Measurements from ENCODE around the gene ITPKB.

DNA sequence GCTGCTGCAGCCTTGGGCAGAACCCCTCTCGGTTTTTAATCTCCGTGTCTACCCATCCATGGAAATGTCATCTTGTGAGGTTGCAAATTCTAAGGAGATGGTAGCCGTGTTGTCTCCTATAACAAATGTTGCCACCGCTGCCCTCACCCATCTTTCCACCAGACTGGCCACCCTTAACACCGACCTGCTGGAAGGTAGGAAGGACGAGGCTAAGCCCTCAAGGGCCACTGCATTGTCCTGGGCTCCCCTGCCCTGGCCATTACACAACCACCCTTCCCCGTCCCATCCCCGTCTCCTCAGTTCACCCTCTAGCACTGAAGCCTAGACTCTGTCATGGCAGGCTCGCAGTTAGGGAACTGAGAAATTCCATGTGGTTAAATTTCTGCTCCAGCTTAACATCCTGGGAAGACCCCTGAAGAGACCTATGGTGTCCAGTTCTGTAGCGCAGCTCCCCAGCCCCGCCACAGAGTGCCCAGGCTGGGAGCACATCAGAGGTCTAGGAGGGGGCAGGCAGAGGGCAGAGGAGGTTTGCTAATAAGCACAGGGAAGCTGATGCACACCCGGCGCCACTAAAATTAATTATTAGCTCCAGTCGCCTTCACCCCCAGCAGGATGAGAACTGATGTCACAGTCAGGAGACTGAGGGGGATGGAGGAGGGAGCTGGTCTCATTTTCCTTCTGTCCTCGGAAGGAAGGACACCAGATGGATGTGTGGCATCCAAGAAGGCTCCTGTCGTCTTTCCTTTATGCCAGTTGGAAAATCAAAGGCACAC is 152.2 kb downstream of the ITPKB start:
- TF ChIP-seq CTCF (IDR thresholded peaks at IDR 0.05; ENCODE audit: borderline replicate concordance, extremely low read depth, low read length, poor library complexity, severe bottlenecking) (no peak), EZH2 (IDR thresholded peaks at IDR 0.05; ENCODE audit: borderline replicate concordance, low read depth, low read length, severe bottlenecking) (no peak)

Measured in DND-41 (cell line).